Kidney epithelial cell (primary cell): ENCODE results near the gene FBRSL1. TPM values are rescaled to one million over a fixed set of nuclear protein-coding genes. Genes with fewer than 3 reads are reported as not detected.

ENCODE experiments used
- DNase-seq: peaks from one replicate; pipeline ENCODE4 v3.0.0-alpha.2; 2010; ENCODE audit warnings: low read depth
- H3K27me3 ChIP-seq: 2 replicates; pipeline ENCODE4 v1.6.0; 2011; ENCODE audit warnings: low read length; ENCODE audit not compliant: control insufficient read depth, insufficient read depth
- H3K36me3 ChIP-seq: 2 replicates; pipeline ENCODE4 v1.5.1; 2011; ENCODE audit warnings: low read length; ENCODE audit not compliant: control insufficient read depth, insufficient read depth
- H3K4me3 ChIP-seq: 2 replicates; pipeline ENCODE4 v1.5.1; 2011; ENCODE audit warnings: low read depth, mild to moderate bottlenecking, control low read depth, low read length
- total RNA-seq: library from RNA; depleted of rRNA; stranded (reverse); fragments of >200 nt; gene quantifications from 2 replicates; pipeline ENCODE4 v1.2.3, GENCODE V29; 2015
- TF ChIP-seq, protein P1 (sequence below): IDR thresholded peaks from 2 replicates; pipeline ENCODE4 v1.5.1; 2011; ENCODE audit warnings: mild to moderate bottlenecking, moderate library complexity, low read length, control low read depth, inconsistent platforms; ENCODE audit not compliant: insufficient read depth, poor library complexity, severe bottlenecking

Gene FBRSL1
- total RNA-seq, 1 donor from 2014 or later = 22.9 TPM

DNA sequence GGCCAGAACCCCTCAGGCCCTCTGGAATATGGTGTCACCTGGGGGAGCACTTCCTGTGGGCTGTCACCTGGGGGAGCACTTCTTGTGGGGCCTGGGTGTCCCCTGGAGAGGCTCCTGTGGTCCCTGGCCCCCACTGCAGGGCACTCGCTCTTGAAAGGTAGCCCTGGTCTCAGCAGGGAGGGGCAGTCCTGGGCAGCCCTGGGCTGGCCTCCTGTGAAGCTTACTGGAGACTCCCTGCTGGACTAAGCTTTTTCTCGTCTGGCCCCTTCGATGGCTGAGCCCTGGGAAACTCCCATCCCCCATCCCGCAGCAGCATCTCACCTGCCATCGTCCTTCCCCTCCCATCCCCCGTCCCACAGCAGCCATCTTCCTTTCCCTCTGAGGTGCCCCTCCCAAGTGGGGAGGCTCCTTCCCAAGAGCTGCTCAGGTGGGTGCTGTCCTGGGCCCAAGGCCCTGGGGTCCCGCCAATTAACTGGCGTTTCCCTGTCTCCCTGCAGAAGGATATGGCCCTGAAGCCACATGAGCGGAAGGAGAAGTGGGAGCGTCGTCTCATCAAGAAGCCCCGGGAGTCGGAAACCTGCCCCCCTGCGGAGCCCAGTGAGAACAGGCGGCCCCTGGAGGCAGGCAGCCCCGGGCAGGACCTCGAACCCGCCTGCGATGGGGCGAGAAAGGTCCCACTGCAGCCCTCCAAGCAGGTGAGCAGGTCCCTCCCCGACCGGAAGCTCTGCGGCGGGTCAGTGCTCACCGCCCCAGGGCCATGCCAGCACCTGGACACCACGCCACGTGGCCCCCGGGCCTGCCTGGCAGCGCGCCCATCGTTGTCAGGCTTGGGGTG lies 17.9 kb downstream of the FBRSL1 start:
- Histone ChIP-seq H3K4me3 (no peak overlapping the region), H3K36me3 (no peaks in the 10 kb centered on the region), H3K27me3 (no peaks in the 10 kb centered on the region)
- DNase-seq = no peak
- TF ChIP-seq, protein P1, sequence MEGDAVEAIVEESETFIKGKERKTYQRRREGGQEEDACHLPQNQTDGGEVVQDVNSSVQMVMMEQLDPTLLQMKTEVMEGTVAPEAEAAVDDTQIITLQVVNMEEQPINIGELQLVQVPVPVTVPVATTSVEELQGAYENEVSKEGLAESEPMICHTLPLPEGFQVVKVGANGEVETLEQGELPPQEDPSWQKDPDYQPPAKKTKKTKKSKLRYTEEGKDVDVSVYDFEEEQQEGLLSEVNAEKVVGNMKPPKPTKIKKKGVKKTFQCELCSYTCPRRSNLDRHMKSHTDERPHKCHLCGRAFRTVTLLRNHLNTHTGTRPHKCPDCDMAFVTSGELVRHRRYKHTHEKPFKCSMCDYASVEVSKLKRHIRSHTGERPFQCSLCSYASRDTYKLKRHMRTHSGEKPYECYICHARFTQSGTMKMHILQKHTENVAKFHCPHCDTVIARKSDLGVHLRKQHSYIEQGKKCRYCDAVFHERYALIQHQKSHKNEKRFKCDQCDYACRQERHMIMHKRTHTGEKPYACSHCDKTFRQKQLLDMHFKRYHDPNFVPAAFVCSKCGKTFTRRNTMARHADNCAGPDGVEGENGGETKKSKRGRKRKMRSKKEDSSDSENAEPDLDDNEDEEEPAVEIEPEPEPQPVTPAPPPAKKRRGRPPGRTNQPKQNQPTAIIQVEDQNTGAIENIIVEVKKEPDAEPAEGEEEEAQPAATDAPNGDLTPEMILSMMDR = no peak

- no peak for DNase-seq
- Histone ChIP-seq H3K27me3 (no peaks in the 10 kb centered on the region), H3K4me3 (no peak overlapping the region), H3K36me3 (no peaks in the 10 kb centered on the region)
- TF ChIP-seq, protein P1 = no peak
These were observed 18.5 kb downstream of the FBRSL1 start for GRCh38 chr12:132508491-132508740.

- TF ChIP-seq, protein P1 = no peak
- Histone ChIP-seq H3K36me3 (no peaks in the 10 kb centered on the region), H3K27me3 (no peaks in the 10 kb centered on the region), H3K4me3 (no peak overlapping the region)
- DNase-seq = no peak
These were observed 19.1 kb downstream of the FBRSL1 start for GRCh38 chr12:132508860-132509732.

- no peaks in the 10 kb centered on the region for H3K36me3 ChIP-seq
- TF ChIP-seq, protein P1 = no peak
- no peak overlapping the region for H3K4me3 ChIP-seq
- H3K27me3 ChIP-seq = no peaks in the 10 kb centered on the region
- no peak for DNase-seq
These were observed 20.3 kb downstream of the FBRSL1 start for GRCh38 chr12:132510111-132510724.

- no peaks in the 10 kb centered on the region for H3K27me3 ChIP-seq
- TF ChIP-seq, protein P1 = no peak
- no peaks in the 10 kb centered on the region for H3K36me3 ChIP-seq
- no peak overlapping the region for H3K4me3 ChIP-seq
- DNase-seq = no peak
These were observed 21.0 kb downstream of the FBRSL1 start for GRCh38 chr12:132510746-132511477.
